ENCODE data around the gene TGFB1. TPM values are rescaled to one million over a fixed set of nuclear protein-coding genes. Genes with fewer than 3 reads are reported as not detected.

The TGFB1 gene
- polyA plus RNA-seq, 3 donors, result 30.6 to 138 (median 42.2) TPM

- intact Hi-C loops (cut with micrococcal nuclease), result loop anchor here (2.0 to 5.0 kb wide), 2 partner anchors 14 to 339 kb away; no protein-coding TSS in a partner anchor
- peak overlapping the region; percentile 83 for H3K4me2 ChIP-seq (replicated peaks; ENCODE audit: extremely low read depth, low read length, poor library complexity, severe bottlenecking)
- Mint-ChIP-seq H3K27ac (peak overlapping the region in 2 of 7 donors; percentile 41 to 98), H3K4me1 (peaks cover 66% of the 10 kb centered on the region), H3K36me3 (peaks cover 36 to 56% of the 10 kb centered on the region in 2 donors), H3K4me3 (peak overlapping the region in 1 of 2 donors; percentile 95), H3K27me3 (ENCODE audit: low read depth in 3 of 3) (no peaks in the 10 kb centered on the region), H3K9me3 (peaks cover 0 to 3% (median 0%) of the 10 kb centered on the region in 7 donors)
- no peak for TF ChIP-seq CTCF (IDR thresholded peaks at IDR 0.05)
- H3K27me3 ChIP-seq (ENCODE audit: control insufficient read depth in 2 of 2, insufficient read depth in 2 of 2, low read length in 2 of 2), result no peaks in the 10 kb centered on the region
- no peaks in the 10 kb centered on the region for H3K9me3 ChIP-seq (replicated peaks in 1 of 2; ENCODE audit: control insufficient read depth in 1 of 2, insufficient read depth in 1 of 2, low read length in 2 of 2)
- H3K4me3 ChIP-seq (replicated peaks in 1 of 3; ENCODE audit: low read depth in 2 of 3, low read length in 3 of 3), result peak overlapping the region in 2 of 3 experiments; percentile 84 to 85
- H3K4me1 ChIP-seq (ENCODE audit: control insufficient read depth in 1 of 2, insufficient read depth in 2 of 2, low read length in 2 of 2), result peaks cover 47 to 56% of the 10 kb centered on the region in 2 donors
- no peak overlapping the region for H2AFZ ChIP-seq (ENCODE audit: insufficient read depth, low read depth, low read length, poor library complexity, severe bottlenecking)
- WGBS (ENCODE audit: insufficient coverage), result 100% methylated on average over 2 of the region's 5 CpGs
- no peak for DNase-seq
- peaks cover 21 to 46% of the 10 kb centered on the region in 2 donors for H3K36me3 ChIP-seq (replicated peaks in 1 of 2; ENCODE audit: control insufficient read depth in 1 of 2, insufficient read depth in 2 of 2, low read length in 2 of 2)
- H4K20me1 ChIP-seq (ENCODE audit: insufficient read depth, low read length), result peaks cover 53% of the 10 kb centered on the region
- H3K27ac ChIP-seq (ENCODE audit: low read depth in 1 of 2, low read length in 2 of 2), result peak overlapping the region in 1 of 2 donors; percentile 95
- peak overlapping the region; percentile 86 for H3K9ac ChIP-seq (ENCODE audit: insufficient read depth, low read length, poor library complexity, severe bottlenecking)
- peaks cover 63% of the 10 kb centered on the region for H3K79me2 ChIP-seq (ENCODE audit: insufficient read depth, low read length)
Measured at GRCh38 chr19:41311072-41311471, 42.6 kb downstream of the TGFB1 start.

- no peaks in the 10 kb centered on the region for H3K27me3 Mint-ChIP-seq (ENCODE audit: low read depth in 3 of 3)
- peaks cover 40 to 59% of the 10 kb centered on the region in 2 donors for H3K36me3 Mint-ChIP-seq
- no peaks in the 10 kb centered on the region for H3K27me3 ChIP-seq (ENCODE audit: control insufficient read depth in 2 of 2, insufficient read depth in 2 of 2, low read length in 2 of 2)
- peak within 1 kb of the TSS; percentile 83 to 95 for H3K27ac ChIP-seq (ENCODE audit: low read depth in 1 of 2, low read length in 2 of 2)
- peaks cover 58% of the 10 kb centered on the region for H3K79me2 ChIP-seq (ENCODE audit: insufficient read depth, low read length)
- H3K4me3 Mint-ChIP-seq, result peak within 1 kb of the TSS; percentile 95 to 99
- peaks cover 50 to 64% of the 10 kb centered on the region in 2 donors for H3K4me1 ChIP-seq (ENCODE audit: control insufficient read depth in 1 of 2, insufficient read depth in 2 of 2, low read length in 2 of 2)
- peak within 1 kb of the TSS; percentile 84 to 85 (median 85) for H3K4me3 ChIP-seq (replicated peaks in 1 of 3; ENCODE audit: low read depth in 2 of 3, low read length in 3 of 3)
- WGBS (ENCODE audit: insufficient coverage), result under 1% methylated on average over 37 of the region's 47 CpGs
- peak within 1 kb of the TSS; percentile 86 for H3K9ac ChIP-seq (ENCODE audit: insufficient read depth, low read length, poor library complexity, severe bottlenecking)
- peaks cover 51% of the 10 kb centered on the region for H4K20me1 ChIP-seq (ENCODE audit: insufficient read depth, low read length)
- H3K9me3 ChIP-seq (replicated peaks in 1 of 2; ENCODE audit: control insufficient read depth in 1 of 2, insufficient read depth in 1 of 2, low read length in 2 of 2), result no peaks in the 10 kb centered on the region
- H3K4me1 Mint-ChIP-seq, result peaks cover 69% of the 10 kb centered on the region
- peak within 1 kb of the TSS; percentile 97 to 100 (median 99) for H3K27ac Mint-ChIP-seq
- H3K9me3 Mint-ChIP-seq, result peaks cover 0 to 3% (median 0%) of the 10 kb centered on the region in 7 donors
- DNase-seq, result peak; percentile 84 to 87 (median 86)
- intact Hi-C loops (cut with micrococcal nuclease), result loop anchor here (2.0 to 5.0 kb wide), 2 partner anchors 15 to 338 kb away; no protein-coding TSS in a partner anchor
- H2AFZ ChIP-seq (ENCODE audit: insufficient read depth, low read depth, low read length, poor library complexity, severe bottlenecking), result peak within 1 kb of the TSS; percentile 82
- peaks cover 24 to 47% of the 10 kb centered on the region in 2 donors for H3K36me3 ChIP-seq (replicated peaks in 1 of 2; ENCODE audit: control insufficient read depth in 1 of 2, insufficient read depth in 2 of 2, low read length in 2 of 2)
- H3K4me2 ChIP-seq (replicated peaks; ENCODE audit: extremely low read depth, low read length, poor library complexity, severe bottlenecking), result peak within 1 kb of the TSS; percentile 83
- TF ChIP-seq CTCF (IDR thresholded peaks at IDR 0.05), result no peak
Measured at GRCh38 chr19:41310033-41310831, 43.5 kb downstream of the TGFB1 start, which contains the start of gene CCDC97. TSS of gene CCDC97 (plus strand) at chr19:41310172. CDS start at chr19:41310311, 139 bp downstream.
